Inferior parietal cortex (tissue), 1 donor: ENCODE measurements around the gene MRGPRE.

ENCODE experiments used
- DNase-seq: peaks from one replicate; pipeline ENCODE4 v3.0.0-alpha.2; 2016; ENCODE audit errors: extremely low spot score

Gene MRGPRE

GRCh38 chr11:3213659-3214419 is 18.4 kb downstream of the MRGPRE start:
- DNase-seq = no peak

GRCh38 chr11:3208272-3208671 is 23.9 kb downstream of the MRGPRE start:
- DNase-seq = no peak

DNA sequence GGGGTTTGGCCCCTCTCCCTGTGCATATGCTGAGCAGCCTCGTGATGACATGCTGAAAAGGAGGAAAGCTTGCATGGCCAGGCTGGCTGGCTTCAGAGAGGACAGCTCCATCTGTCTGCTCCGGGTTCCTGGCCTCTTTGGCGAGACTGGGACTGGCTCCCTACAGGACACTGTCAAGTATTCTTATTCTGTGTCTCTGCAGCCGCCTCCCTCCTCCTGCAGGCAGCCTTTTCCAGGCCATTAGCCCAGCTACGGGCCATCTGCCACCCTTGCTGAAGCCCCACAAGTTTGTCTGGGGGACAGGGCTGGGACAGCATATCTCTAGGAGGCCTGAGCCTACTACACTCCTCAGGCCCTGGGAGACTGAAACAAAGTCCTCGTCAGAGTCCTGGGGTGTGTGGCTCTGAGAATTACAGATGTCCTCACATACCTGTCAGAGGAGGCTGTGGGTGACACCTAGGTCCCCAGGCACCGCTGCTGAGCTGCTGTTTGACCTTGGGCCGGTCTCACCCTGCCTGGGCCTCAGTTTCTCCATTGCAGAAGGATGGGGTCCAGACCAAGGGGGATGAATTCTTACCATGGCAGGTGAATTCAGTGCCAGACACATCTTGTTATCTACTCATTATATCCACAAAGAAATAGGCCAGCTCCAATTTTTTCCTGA is 24.6 kb downstream of the MRGPRE start:
- DNase-seq = no peak

- DNase-seq = no peak
Measured at GRCh38 chr11:3206922-3207204, 25.4 kb downstream of the MRGPRE start.

- DNase-seq = no peak
Measured at GRCh38 chr11:3206156-3206921, 25.9 kb downstream of the MRGPRE start.

GRCh38 chr11:3205261-3206155 is 26.7 kb downstream of the MRGPRE start:
- DNase-seq = no peak

DNA sequence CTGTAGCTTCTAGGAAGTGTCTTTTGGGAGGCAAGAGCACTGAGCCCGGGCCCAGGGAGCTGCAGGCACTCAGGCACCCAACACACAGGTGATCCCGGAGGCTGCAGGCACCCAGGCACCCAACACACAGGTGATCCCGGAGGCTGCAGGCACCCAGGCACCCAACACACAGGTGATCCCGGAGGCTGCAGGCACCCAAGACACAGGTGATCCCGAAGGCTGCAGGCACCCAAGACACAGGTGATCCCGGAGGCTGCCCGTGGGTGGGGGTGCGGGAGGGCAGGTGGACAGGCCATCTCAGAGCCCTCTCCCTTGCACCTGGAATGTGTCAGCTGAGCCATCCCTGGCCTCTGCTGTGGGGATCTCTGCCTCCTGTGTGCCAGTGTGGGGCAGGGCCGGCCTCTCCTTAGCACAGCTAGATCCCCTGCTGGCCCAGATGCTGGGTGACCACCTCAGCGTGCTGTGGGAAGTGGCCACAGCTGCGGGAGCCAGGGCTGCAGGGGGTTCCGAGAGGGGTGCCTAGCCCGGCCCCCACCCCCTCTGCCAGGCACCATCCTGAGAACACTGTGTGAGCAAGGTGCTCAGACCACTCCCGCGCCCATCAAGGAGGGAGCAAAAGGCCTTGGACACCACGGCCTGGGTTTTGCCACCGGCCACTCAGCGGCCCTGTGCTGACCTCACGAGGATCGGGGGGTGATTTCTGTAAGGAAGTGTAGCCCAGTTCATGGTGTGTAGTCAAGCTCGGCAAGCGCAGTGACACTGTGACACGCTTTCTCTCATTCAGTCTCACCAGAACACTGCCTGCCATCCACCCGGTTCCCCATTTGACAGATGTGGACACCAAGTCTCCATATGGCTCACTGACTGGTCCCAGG is 27.8 kb downstream of the MRGPRE start:
- no peak for DNase-seq

DNA sequence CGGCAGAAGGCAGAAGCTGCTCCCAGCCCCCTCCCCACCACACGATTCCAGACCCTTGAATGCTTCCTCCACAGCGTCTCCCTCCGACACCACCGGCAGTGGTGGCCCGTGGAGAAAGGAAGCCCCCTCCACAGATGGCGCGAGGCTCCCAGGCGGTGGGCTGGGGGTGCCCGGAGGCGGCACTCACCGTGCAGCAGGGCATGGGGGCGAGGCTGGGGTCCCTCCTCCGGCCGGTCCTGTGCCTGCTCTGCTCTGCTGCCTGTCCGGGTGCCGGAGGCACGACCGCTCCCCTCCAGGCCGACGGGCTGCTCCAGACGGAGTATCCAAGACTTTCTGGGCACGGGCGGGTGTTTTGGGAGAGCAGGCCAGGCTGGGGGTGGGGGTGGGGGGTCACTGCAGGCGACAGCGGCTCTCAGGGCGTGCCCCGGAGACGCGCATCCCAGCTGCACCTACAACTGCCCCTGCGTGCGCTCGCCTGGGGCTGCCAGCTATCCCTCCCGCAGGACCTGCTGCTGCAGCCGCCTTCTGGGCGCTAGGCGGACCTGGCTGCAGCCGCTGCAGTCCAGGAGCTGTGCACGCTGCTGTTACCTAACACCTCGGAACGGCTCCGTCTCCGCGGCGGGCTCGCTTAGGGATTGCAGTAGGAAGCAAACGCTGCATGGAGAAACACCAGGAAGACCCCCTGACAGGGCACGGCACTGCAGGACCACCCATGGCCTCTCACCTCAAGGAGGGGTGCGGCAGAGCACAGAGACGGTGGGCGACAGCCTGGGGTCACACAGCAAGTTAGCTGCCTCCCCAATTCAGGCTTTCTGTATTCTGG is 28.8 kb downstream of the MRGPRE start:
- no peak for DNase-seq

DNA sequence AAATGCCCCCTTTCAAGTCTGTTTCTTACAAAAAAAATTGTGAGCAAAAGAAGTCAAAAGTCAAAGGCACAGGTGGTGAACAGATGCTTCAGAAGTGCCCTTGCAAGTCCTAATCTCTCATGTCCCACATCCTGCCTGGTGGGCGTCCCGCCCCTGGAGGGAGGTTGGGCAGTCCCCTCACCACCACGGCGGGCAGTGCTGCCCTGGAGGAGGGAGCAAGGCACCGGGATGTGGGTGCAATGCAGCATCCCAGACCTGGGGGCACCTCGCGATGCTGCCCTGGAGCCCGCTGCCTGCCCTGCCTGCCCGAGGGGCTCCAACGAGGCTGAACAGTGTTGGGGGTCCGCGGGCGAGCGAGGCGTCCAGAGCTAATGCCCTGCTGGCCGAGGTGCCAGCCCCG is 29.5 kb downstream of the MRGPRE start:
- no peak for DNase-seq

- no peak for DNase-seq
Measured at GRCh38 chr11:3202305-3202704, 29.9 kb downstream of the MRGPRE start.

GRCh38 chr11:3201677-3202181 is 30.5 kb downstream of the MRGPRE start:
- DNase-seq = no peak

GRCh38 chr11:3201112-3201581 is 31.1 kb downstream of the MRGPRE start:
- DNase-seq = no peak

- no peak for DNase-seq
Measured at GRCh38 chr11:3200388-3201111, 31.7 kb downstream of the MRGPRE start.

GRCh38 chr11:3199537-3200295 is 32.5 kb downstream of the MRGPRE start:
- DNase-seq = no peak

DNA sequence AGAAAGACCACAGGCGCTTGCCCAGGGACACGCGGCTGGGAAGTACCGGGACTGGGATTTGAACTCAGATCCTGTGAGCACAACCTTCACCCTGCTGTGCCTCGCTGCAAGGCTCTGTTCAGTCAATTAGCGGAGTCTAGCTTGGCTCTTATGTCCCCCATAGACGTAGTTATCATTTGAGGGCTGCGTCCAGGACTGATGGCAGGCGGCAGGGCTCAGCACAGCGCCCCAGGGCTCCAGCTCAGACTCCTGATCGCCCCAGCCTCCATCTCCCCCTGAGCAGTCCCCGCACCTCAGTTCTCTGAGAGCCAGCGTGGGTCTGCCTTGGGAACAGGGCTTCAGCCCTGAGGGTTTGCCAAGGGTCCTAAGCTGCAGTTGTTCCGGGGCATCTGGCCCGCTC is 33.4 kb downstream of the MRGPRE start:
- DNase-seq = no peak

DNA sequence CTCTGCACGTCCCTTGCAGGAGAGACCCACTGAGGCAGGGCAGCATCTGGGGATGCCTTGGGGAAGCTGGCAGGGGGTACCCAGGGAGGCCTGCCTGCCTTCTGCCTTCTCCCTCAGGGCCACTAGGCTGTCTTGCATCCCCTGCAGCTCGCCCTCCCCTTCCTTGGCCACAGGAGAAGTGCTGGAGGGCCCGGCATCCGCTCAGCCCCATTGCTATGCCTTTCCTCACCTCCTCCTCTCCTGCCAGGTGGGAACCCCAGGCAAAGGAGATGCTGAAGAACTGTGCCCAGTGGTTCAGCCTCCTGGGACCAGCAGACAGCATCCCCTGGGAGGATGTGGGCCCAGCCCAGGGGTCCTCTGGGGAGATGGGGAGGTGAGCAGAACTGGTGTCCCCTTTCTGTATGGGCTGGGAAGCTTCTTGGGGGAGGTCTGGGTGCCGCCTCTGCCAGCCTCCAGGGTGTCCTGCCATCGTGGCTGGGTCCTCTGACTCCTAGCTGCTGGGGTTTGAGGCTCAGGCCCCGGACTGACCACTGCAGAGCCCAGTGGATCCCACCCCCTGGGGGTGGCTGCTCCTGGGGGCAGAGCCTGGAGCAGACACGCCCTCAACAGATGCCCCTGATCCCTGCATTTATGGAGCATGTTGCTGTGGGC is 34.2 kb downstream of the MRGPRE start:
- DNase-seq = no peak

DNA sequence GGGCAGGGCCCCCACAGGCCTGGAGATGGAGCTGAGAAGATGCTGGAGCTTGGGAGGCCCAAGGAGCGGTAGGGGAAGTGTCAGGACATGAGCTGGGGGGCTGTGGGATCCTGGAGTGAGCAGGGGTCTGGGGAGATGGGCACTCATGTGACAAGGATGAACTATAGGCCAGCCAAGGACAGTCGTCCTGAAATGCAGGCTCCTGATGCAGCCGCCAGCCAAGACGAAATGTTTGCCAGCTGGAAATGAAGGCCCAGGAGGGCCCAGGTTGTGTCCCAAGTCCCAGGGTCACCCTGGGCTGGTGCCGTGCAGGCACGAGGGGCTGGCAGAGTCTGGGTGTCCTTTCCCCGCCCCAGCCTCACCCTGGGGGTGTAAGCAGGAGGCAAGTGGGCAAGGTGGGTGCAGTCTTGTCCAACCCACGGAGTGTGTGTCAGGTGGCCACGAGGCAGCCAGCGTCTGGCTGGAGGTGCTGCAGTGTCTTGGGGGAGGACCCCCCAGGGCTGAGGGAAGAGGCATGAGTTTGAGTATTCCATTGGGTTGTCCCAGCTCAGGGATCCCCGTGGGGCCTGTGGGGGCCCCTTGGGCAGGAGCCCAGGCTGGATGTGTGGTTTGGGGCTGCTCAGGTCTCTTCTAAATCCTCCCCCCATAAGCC is 35.0 kb downstream of the MRGPRE start:
- no peak for DNase-seq
